GM21717 (cell line): Measurements from ENCODE around the gene PRLH.

Experiments
- ATAC-seq: cut with Tn5 transposase; IDR thresholded peaks from one replicate; pipeline ENCODE4 v1.9.1; 2021; ENCODE audit warnings: mild to moderate bottlenecking, moderate library complexity; ENCODE audit not compliant: unreplicated experiment

The PRLH gene

GRCh38 chr2:237563816-237564215 lies 2.6 kb upstream of the PRLH start:
- no peak for ATAC-seq

DNA sequence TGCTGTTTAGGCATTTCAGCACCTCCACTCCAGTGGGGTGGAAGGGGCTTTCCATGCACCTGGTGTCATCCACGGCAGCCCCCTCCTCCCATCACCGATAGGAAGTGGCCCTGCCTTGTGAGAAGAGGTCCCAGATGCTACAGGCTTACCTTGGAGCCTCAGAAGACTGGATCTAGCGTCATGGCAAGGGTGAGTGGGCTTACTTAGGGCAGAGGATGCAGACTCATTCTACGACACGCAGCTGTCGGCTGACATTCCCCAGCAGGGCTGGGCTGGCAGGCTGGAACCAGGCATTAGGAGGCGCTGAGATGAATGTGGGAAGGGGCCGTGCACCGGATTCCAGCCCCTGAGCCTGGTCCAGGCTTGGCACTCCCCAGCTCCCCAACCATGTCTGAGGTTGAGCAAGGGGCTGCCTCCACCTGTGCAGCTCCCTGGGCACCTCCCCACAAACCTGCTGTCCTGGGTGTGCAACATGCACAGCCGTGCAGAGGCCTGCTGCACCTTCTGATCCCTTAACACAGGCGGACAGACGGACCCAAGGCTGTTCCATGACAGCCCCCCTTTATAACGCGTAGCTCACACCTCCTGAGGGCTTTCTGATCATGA lies 1.7 kb upstream of the PRLH start:
- no peak for ATAC-seq

- ATAC-seq = no peak
Observed at GRCh38 chr2:237565974-237566373, 400 bp upstream of the PRLH start.

DNA sequence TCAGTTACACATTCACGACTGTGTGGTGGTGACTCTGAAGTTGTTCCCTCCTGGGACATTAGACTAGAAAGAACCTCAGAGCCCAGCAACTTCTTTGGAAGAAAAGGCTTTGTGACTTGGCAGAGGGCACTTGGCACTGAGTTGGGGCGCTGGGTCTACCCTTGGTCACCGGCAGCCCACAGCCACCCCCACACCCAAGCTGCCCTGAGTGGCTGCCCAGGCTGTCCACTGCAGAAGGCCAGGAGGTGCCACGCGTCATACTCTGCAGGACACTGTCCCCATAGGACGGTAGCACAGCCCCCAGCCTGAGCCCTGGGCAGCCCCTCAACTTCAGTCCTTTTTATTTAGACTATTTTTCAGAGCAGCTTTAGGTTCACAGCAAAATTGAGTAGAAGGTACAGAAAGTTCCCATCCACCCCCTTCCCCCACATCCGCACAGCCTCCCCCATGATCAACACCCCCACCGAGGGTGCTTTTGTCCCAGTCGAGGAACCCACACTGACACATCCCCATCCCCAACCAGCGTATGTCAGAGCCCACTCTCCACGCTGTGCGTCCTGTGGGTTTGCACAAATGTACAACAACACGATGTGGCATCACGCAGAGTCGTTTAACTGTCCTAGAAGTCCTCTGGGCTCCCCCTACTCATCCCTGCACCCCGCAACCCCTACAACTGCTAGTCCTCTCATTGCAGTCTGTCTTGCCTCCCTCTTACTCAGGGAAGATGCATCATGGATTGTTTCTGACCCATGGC lies 1.1 kb downstream of the PRLH start:
- no peak for ATAC-seq

GRCh38 chr2:237568121-237568660 lies 1.8 kb downstream of the PRLH start:
- ATAC-seq = no peak

GRCh38 chr2:237569041-237569440 lies 2.7 kb downstream of the PRLH start:
- ATAC-seq = no peak

DNA sequence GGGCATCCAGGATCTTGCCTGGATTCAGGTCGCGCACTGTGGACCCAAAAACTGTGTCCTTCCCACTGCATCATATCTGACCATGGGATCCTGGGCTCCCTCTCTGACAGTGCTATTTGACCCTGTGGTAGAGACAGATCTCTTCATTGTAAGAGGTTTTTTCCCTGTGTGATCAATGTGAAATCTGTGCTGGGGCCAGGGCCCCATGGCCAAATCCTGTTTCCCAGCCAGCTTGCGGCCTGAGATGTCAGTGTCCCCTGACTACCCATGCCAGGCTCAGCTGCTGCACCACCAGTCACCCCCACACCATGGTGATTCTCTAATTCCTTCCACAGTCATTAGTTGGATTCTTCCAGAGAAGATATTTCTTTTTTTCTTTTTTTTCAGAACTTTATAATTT lies 3.5 kb downstream of the PRLH start:
- no peak for ATAC-seq

DNA sequence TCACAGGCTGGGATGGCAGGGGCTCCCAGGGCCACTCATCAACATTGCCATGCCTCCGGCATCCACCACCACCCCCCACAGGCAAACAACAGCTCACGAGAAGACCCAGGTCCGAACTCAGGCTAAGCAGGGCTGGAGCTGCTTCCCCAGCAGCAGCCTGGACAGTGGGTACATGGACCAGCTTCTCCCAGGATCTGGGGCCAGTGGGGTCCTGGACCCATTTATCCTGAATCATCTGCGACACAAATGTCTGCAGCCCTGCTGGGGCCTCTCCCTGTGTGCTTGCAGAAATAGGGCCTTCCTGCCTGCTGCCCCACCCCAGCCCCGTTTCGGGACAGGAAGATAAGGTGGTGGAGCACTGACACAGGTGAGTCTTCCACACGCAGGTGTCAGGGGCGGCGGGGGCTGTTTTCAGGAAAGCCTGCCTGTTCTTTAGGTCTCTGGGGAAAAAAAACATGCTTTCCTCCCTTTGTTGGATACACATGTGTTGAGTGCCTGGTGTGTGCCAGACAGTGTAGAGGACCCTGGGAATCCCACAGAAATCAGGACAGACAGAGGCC lies 4.5 kb downstream of the PRLH start:
- no peak for ATAC-seq

DNA sequence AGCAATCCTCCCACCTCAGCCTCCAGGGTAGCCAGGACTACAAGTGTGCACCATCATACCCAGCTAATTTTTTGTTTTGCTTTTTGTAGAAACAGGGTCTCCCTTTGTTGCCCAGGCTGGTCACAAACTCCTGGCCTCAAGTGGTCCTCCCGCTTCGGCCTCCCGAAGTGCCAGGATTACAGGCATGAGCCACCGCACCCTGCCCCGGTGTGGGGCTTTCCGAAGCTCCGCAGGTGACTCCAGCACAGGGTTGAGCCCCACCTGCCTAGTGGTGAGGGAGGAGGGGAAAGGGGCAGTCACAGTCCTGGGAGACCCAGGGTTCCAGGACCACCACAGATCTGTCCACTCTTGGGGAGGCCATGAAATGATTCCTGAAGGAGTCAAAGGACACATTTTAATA lies 5.2 kb downstream of the PRLH start:
- no peak for ATAC-seq

- ATAC-seq = peak; percentile 87
Observed at GRCh38 chr2:237572021-237572741, 5.8 kb downstream of the PRLH start.

GRCh38 chr2:237572742-237573101 lies 6.3 kb downstream of the PRLH start:
- no peak for ATAC-seq

GRCh38 chr2:237573721-237574415 lies 7.5 kb downstream of the PRLH start:
- no peak for ATAC-seq

DNA sequence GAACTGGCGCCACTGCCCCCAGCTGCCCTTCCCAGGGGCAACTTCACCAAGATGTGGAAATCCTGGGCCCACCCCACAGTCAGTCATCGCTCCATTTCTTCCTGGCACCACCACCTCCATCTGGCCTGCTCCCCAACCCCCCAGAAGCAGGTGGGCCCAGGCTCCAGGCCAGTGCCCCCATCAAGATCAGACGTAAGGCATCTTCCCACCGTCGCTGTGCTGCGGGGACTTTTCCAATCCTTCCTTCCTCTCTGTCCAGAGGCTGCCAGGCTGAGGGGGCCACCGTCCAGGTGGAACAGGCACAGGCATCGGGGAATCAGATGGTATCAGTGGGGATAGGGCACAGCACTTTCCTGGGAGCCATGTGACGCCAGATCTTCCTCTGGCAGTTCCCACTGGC lies 8.1 kb downstream of the PRLH start:
- ATAC-seq = no peak

DNA sequence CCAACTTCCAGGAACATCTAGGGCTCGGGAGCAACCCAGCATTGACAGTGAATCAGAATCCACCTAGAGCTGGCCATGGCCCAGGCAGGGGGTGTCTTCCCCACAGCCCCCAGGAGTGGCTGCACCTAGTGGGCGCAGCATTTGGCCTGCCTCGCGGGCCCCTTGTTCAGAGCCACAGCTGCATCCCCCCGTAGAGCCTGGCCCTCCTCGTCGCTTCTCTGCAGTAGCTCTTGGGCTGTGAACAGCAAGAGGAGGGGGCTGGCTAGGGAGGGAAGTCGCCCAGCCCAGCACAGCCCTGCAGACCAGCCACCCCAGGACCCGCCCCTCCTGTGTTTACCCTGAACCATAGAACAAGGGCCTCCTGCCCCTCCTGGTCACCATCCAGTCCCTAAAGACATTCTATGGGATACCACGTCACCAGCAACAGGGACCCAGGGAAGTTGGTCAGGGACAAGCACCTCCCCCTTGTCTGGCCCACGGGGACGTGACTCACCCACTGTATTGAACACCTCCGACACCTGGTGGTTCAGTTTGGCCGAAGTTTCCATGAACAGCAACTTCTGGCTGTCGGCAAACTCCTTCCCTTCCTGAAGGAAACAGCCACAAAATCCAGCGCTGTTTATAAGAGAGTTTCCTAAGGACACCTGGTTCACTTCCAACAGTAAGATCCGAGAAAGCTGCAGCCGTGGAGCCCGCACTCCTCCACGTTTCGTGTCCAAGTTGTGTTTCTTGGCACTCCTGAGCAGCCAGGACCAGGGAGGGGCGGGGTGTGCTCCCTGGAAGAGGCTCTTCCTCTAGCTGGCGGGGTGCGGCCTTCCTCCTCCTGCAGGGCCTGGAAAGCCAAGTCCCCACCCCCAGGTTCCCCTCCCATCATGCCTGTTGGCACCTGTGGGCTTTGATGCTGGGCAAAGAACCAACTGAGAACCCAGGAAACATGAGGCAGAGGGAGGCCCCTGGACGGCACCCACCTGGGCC lies 8.8 kb downstream of the PRLH start:
- no peak for ATAC-seq

- ATAC-seq = no peak
Observed at GRCh38 chr2:237575869-237576862, 9.8 kb downstream of the PRLH start.

DNA sequence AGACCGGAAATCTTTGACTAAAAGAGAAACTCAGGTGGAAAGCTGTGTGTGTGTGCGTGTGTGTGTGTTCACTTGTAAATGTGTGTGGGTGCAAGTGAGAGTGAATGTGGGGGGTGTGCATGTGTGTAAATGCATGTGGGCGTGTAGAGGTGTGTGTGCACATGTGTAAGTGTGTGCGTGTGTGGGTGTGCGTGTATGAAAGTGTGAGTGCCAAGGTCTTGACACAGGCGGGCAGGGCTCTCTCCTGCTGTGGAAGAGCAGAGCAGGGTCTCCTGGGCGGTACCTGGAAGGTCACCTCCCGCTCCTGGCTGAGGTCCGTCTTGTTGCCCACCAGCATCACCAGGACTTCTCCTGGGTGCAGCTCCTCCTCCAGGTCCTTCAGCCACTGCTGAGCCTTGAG lies 10.6 kb downstream of the PRLH start:
- no peak for ATAC-seq

- ATAC-seq = no peak
Observed at GRCh38 chr2:237577458-237577857, 11.1 kb downstream of the PRLH start.

DNA sequence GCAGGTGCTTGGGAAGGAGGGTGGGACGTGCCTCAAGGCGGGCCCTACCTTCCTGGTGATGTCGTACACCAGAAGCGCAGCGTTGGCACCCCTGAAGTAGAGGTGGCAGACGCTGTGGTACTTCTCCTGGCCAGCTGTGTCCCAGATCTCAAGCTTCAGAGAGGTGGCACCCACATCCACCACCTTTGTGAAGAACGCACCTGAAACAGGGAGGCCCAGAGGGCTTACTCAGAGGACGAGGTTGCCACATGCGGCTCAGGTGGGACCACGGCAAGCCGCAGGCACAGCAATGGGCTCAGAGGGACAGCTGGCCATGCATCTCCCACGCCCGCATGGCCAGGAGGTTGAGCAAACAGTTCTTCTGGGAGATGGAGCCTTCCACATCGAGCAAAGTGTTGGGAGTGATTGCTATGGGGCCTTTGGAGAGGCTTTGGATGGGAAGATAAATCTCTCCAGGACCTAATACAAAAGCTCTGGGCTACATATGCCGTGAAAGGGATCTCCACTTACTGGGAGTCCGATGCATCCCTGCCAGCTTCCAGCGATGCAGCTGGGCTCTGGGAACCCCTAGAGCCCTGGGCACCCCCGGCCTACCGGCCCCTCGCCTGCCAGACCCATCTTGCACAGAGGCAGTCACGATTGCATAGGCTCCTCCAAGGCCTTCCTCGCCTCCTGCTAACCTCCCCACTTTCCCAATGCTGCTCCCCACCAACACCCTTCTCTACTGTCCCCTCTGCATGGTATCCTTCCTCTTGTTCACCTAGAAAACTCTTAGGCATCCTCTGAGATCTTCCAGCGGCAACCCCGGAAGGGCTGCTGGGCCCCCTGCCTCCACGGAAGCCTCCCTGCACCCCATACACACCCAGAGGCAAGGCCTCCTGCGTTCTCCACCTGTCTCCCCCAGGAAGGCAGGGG lies 11.8 kb downstream of the PRLH start:
- ATAC-seq = no peak
